Activated CD8-positive, alpha-beta memory T cell treated with anti-CD3 and anti-CD28 coated beads, Interleukin-2, amount 50 U/mL, for 24 hours (primary cell): ENCODE results near the gene MRPL34.

Experiments used
- DNase-seq: peaks from one replicate; pipeline ENCODE4 v3.0.0-alpha.2; 2020; ENCODE audit errors: extremely low read depth

The MRPL34 gene

DNA sequence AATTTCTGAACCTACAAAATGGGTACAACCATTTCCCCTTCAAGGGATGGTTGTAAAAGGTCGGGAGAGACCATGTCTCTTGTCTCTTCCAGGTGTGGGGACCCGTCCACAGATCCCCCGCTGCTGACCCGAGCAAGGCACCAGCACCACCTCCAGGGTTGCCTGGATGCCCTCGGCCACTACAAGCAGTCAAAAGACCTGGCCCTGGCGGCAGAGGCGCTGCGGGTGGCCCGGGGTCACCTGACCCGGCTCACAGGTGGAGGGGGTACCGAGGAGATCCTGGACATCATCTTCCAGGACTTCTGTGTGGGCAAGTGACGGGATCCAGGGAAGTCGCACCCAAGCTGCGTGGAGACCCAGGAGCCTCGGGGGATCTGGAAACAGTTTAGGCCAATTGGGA is 35.7 kb downstream of the MRPL34 start:
- DNase-seq, result no peak

GRCh38 chr19:17341845-17342244 is 36.2 kb downstream of the MRPL34 start:
- no peak for DNase-seq

DNA sequence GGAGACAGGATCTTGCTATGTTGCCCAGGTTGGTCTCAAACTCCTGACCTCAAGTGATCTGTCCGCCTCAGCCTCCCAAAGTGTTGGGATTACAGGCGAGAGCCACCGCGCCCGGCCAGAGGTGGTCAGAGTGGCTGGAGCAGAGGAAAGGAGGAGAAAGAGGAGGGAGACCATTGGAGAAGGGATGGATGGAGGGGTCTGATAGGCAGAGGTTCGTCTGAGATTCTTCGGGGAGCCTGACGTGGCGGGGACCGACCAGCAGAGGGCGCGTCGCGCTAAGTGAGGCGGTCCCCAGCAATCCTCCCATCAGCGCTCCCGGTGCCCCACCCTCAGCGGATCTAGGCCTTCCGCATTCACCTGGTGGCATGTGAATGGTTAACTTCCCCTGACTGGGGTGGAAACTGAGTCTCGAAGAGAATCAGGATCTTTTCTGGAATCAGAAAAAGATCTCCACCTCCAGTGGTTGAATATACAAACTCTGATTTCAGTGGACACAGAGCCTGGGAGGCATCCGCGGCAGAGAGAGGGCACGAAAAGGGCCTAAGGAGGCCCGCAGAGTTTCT is 40.5 kb downstream of the MRPL34 start:
- DNase-seq, result no peak

DNA sequence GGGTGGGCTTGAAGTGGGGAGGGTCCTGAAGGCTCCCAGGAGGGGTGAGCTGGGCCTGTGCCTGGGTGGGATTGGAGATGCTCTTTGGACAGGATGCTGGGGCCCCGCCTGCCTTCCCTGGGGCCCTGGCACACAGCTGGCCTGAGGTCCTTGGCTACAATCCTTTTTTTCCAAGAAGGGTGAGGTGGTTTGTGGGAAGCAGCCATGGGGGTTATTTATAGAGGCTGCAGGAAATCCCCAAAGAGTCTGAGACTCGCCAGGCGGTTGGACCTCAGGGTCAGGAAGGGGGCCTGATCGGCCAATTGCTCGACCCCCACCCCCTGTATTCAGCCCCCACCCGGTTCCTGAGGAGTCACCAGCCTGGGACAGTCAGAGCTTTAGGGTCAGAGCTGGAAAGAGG is 41.7 kb downstream of the MRPL34 start:
- no peak for DNase-seq

- no peak for DNase-seq
These were observed 42.2 kb downstream of the MRPL34 start for GRCh38 chr19:17347877-17348276.

DNA sequence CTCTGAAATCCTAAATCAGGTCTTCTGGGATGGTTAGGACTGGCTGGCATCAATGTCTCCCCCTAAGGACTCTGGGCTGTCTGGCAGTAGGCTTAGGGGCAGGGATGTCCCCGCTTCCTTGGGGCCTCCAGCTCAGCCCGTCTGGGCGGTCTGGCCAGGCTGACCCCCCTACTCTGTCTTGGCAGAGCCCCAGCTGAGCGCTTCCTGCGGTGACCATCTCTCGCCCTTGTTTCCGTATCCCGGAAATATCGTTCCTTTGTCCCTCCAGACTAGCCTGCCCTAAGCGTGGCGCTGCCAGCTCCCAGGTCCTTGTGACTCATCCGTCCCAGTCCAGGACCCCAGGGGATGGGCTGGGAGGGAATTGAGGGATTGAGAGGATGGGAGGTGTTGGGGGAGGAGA is 43.0 kb downstream of the MRPL34 start:
- DNase-seq, result no peak

DNA sequence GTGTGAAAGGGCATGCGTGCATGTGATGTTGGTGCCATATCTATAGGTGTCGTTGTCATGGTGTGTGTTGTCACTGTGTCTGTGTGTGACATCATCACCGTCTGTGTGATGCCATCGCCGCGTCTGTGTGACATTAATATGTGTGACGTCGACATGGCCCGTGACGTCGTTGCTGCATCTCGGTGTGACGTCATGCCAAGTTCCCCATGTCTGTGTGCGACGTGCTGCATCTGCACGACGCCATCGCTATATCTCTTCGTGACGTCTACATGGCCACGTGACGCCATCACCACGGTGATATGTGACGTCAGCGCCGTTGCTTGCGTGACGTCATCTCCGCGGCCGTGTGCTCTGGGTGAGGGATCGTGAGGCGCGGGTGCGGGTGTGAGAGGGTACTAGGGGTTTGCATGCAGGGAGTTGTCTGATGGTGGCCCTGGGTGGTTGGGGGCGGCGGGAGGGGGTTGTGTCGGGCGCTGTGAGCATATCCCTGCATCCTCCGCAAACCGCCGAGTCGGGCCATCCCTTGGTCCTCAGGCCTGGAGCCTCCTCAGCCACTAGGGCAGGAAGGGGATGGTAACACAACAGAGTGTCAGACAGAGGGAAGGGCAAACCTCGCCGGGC is 46.3 kb downstream of the MRPL34 start:
- DNase-seq, result no peak

DNA sequence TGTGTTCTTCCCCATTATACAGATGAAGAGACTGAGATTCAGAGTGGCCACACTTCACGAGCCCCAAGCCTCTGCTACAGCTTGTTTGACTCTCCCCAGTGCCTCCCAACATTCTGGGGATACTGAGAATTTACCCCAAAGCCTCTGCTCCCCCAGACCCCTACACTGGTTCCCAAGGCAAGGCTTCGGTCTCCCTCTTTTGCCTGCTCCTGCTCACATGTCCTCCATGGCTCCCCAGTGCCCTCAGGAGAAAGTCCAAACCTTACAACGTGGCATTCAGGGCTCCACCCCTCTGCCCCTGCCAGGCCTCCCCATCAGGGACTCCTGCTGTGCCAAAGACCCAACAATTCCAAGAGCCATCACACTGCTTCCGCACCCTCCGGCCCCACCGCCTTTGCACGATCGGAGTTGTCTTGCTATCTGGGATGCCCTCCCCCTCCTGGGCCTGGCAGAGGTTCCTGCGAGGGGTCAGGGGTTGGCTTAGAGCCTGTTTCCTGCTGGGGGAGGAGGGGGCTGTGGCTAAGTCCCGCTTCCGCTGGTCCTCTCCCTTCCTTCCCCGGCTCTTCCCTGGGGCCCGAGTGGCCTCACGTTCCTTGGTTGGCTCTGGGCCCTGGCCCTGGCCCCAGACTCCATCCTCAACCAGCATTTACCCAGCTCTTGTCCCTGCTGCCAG is 47.1 kb downstream of the MRPL34 start:
- DNase-seq, result no peak

GRCh38 chr19:17353386-17353785 is 47.7 kb downstream of the MRPL34 start:
- DNase-seq, result no peak
